Measurements from ENCODE around the gene SMCO3. TPM values are rescaled to one million over a fixed set of nuclear protein-coding genes. Genes with fewer than 3 reads are reported as not detected.

The SMCO3 gene
- total RNA-seq = 0.20 TPM in 1 of 2 replicates, not detected in the other

GRCh38 chr12:14814014-14814413 is at the start of gene SMCO3:
TSS of gene SMCO3 (minus strand) at chr12:14814182. CDS start at chr12:14806680, 7,502 bp downstream.

GRCh38 chr12:14843425-14843887 is 29.5 kb upstream of the SMCO3 start, which contains the start of gene ART4:
TSS of gene ART4 (minus strand) at chr12:14843526. CDS start at chr12:14843113, 413 bp downstream.

DNA sequence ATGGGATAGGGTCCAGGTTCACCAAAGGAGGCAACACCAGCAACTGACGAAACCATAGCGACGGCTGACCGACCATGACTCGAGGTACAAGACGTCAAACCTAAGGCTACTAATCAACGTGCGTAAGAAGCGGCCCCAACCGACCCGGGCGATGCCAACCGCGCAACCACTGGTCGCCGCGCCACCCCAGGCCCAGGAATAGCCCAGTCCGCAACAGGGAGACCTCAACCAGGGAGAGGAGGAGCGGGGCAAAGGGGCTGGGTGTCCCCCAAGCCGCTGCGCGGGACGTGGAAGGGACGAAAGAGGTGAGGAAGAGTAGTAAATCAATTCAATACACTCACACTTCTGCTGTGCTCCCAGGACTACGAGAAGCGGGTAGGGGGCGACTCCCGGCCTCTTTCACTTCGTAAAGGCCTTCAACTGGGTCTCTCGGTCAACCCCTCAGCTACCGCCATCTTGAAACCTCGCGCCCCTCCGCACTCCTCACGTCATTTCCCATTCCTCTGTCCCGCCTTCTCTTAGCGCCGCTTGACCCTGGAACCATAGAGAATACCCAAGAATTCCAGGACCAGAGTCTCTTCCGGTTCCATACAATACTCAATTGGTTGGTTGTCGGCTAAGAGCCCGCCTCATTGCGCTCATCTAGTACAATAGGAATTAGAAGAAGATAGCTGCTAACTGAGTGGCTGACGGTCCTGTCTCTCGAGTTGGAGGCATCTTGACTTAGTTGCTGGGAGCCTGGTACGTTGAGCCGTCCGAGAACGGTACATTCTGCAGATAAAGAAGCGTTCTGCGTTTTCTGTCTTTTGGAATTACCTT is 10.8 kb downstream of the SMCO3 start, which contains the start of the genes C12orf60 and WBP11:
Gene C12orf60, plus strand, starts transcription at position 660 of the 819 bp plus-strand sequence. CDS start 19,266 bp downstream, outside the sequence.
Gene WBP11, minus strand, starts transcription at position 468 of the 819 bp plus-strand sequence. CDS start 2,095 bp downstream, outside the sequence.

Other genes starting within 250 kb of the SMCO3 start
- 0.05 and 0.27 TPM in 2 replicates for gene PLBD1, start 246.3 kb downstream of the SMCO3 start, total RNA-seq
- gene GUCY2C, start 117.6 kb downstream of the SMCO3 start, total RNA-seq = not detected in 2 replicates
- 23.3 and 24.5 TPM in 2 replicates for gene WBP11, start 10.7 kb downstream of the SMCO3 start, total RNA-seq
- 0.74 and 1.1 TPM in 2 replicates for gene C12orf60, start 10.5 kb downstream of the SMCO3 start, total RNA-seq
- gene ART4, start 29.3 kb upstream of the SMCO3 start, total RNA-seq = 2.7 and 4.7 TPM in 2 replicates
- gene MGP, start 71.7 kb upstream of the SMCO3 start, total RNA-seq = 29.6 and 38.0 TPM in 2 replicates
- 0.73 and 2.1 TPM in 2 replicates for gene ERP27, start 124.4 kb upstream of the SMCO3 start, total RNA-seq
- gene ARHGDIB, start 147.4 kb upstream of the SMCO3 start, total RNA-seq = 678 and 775 TPM in 2 replicates
- not detected in 2 replicates for gene PDE6H, start 158.9 kb upstream of the SMCO3 start, total RNA-seq